Activated CD4-positive, alpha-beta T cell treated with anti-CD3 and anti-CD28 coated beads, Interleukin-2, amount 50 U/mL, for 4 hours (primary cell): ENCODE data around the gene MEF2D.

Experiments
- DNase-seq, 2 experiments: peaks; one replicate each; pipeline ENCODE4 v3.0.0-alpha.2; 2020

MEF2D gene

DNA sequence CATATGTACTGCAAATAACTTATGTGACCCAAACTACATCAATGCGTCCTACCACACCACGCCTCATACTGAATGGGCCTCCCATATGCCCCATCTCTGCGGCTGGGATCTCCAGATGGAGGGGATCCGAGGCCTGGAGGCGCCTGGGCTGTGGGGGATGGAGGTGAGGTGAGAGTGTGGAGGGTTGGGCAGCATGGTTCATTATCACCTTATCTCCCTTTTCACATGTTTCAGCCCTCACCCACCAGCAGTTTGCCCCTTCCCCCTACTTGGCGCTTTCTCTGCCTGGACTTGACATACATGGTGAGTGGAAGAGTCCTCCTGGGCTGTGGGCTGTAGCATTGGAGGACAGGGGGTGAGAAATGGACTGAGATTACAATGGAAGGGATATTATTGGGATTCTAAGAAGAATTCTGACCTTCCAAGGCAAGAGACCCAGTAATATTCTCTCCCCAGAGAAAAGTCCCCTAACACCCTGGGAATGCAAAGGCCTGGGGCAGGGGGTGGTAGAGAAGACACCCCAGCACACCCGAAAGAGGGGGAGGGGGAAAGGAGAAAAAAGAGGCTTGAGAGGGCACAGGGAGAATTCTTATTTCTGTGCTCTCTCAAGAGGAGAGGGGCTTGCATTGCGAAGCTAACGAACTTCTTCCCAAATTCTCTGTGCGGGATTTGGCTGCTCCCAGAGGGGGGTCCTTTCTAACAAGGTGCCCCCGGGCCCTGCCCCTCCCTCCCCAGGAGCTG lies 61.4 kb downstream of the MEF2D start:
- no peak for DNase-seq

DNA sequence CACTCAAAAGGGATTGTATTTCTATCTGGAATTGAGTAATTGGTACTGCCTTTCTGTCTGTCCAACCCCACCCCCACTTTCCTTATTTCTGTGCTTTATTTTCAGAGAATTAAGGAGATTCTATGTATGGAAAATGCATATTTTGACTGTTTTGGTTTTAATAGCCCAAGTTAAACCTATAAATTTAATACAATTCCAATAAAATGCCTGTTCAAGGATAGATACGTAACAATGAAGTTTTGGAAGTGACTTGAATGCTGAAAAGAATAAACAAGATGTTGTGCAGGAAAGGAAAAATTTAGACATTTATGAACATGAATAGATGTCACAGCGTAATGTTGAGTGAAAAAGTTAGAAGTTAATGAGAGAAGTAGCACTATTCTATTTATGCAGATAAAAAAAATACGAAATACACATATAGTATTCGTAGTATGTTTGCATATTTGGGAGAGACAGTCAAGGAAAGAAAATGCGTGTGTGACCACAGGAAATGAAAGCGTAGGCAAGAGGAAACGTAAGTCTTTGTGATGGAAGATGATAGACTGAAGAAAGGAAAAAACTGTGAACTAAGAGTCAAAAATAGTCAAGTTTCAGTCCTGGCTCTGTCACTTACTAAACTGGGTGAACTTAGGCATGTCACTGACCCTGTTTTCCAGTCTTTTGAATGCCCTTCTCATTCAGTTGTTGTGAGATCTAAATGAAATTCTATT lies 62.1 kb downstream of the MEF2D start:
- DNase-seq, result no peak

DNA sequence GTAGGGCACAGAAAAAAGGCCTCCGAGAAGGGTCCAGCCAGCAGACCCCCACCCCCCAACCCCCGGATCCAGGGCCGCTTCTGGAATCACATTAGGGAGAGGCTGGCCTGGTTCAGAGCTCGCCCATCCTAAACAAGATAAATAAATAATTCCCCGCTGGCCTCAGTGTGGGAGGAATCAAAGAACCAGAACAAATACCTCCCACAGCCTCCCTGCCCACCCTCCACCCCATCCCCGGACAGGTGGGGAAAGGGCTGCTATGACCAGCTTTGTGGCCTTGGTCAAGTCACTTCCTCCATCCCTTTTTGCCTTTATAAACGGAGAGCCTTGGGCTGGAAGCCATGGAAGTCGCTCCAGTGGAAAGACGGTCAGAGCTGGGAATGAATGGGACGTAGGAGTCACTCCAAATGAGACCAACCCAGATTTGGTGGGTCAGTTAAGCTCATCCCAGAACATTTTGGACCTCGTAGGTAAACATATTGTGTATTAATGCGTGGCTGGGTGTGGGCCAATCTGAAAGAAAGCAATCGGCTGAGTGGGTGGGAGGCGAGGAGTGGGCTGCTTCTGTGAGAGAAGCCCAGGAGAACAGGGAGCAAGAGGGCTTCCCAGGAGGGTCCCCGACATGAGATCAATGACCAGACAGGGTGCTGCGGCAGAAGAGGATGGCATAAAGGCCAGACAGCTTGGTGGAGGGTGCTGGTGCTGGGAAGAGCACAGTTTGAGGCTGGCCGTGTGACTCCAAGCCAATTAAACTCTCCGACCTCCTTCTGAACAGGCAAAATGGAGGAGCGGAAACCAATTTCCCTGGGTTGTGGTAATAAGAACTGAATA lies 63.3 kb downstream of the MEF2D start:
- DNase-seq, result no peak

DNA sequence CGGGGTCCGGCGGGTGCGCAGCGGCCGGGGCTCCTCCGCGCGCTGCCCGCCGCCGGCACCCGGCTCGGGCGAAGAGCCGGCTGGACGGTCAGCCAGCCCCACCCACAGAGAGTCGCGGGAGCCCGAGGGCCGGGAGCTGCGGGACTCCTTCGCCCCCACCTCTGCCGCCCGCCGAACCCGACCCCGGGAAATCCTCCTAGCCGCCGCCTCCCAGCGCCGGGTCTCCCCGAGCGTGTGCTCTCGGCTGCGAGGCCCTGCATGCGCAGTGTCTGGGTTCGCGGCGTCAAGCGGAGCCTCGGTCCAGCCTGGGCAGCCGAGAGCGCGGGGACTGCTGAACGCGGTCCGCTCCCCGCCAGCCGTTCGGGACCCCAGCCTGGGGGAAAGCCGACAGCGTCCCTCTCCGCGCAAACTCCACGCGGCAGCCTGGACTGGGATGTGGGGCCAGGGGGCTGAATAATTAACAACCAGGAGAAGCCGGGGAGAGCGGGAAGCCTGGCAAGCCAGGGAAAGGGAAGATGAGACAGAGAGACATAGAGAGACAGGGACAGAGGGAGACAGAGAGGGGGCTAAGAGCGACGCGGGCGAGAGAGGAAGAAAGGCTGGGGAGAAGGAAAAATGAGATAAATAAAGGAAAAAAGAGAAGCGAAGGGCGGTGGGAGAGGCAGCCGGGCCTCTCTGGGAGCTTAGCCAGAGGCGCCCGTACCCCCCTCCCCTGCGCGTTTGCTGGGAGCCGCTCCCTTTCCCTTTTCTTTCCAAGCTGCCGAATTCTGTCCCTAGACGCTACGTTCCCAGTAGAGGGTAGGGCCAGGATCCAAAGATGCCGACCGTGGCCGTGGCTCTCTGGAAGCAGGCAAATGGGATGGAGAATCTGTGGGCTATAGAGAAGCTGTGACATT lies 64.2 kb downstream of the MEF2D start:
- DNase-seq, result no peak

DNA sequence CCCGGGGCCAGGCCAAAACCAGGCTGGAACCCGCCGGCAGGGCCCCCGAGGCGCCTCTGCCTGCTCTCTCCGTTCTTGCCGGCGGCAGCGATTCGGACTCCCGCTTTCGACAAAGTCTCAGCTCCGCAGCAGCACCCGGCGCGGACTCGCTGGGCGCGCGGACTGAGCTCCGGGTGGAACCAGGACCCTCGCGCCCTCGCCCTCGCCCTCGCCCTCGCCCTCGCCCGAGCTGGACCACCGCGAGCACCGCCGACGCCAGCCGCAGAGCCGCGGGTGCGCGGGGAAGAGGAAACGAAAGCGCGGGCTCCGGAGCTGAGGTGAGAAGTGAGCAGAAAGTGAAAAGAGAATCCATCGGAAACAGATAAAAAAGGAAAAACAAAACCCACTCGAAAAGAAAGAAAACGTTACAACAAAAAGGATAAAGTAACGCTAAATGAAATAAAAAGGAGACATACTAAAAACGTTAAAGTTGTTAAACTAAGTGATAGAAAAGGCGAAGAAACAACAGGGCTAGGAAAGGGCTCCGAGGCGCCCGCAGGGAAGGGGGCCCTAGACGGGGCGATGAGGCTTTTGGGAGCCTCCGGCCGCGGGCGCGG lies 64.9 kb downstream of the MEF2D start:
- DNase-seq, result no peak

DNA sequence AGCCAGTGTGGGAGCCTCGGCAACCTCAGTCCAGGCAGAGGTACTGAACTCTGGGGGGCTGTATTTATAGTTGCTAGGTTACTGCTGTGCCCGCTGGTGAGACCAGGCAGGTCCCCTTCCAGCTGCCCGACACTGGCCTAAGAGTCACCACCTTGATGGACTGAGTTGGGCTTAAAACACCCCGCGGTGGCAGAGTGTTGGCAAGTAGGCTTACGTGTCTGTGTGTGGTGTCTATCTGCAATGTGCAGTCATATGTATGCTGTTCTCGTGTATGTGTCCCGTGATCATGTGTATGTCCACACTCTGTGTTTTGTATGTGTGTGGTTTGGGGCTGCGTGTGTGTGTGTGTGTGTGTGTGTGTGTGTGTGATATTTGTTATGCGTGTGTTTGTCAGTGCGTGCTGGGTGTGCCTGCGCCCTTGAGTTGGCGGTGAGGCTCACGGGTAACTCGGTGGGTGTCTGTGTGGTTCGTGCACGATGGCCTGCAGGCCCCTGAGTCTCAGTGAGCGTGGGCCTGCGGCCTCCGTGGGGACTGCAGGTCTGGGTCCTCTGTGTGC lies 65.5 kb downstream of the MEF2D start:
- DNase-seq, result no peak

DNA sequence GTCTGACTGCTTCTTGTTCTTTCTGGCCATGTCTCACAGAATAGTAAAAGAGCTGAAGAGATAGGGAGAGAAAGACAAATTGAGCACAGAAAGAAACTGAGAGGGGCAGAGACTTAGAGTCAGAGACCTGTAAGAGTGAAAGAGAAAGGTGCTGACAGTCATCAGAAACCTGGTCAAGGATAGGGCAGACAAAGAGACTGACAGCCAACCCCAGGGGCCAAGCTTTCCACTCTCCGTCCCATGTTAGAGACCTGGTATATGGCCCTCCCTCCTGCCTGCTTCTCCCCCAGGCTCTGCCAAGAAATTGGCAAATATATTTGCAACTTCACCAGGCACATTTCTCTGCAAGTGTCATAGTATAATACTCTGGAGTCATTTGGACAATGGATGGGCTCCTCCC lies 67.0 kb downstream of the MEF2D start:
- DNase-seq, result no peak

DNA sequence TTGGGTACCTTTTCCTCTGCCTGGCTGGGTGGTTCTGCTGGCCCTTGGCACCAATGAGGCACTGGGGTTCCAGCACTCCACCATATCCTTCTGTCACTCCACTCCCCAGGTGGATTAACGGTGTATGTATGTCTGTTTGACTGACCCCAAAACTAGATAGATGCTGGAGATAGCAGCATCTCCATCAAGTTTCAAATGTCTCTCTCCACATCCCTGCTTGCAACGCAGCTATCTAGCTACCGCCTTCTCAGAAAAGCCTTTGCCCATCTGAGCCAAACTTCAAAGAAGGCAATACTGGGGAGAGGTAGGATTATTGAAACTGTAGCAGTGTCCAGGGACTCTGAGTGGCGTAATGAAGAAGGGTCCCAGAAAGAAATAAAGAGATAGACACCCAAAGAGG lies 67.5 kb downstream of the MEF2D start:
- no peak for DNase-seq

DNA sequence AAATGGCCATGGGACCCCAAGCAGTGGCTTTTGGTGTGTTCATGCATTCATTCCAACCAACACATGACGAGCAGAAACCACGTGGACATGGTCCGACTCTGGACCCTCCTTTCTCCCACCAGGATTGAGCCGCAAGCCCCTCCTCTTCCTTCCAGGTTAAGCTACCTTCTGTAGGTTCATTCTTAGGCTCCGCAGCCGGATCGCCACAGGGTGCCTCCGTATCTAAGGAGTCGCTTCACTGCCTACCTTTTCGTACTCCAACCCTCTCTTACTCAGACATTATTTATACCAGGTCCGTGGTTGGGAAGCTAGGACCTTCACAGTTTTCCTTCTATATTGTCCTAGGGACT lies 67.9 kb downstream of the MEF2D start:
- DNase-seq, result no peak

DNA sequence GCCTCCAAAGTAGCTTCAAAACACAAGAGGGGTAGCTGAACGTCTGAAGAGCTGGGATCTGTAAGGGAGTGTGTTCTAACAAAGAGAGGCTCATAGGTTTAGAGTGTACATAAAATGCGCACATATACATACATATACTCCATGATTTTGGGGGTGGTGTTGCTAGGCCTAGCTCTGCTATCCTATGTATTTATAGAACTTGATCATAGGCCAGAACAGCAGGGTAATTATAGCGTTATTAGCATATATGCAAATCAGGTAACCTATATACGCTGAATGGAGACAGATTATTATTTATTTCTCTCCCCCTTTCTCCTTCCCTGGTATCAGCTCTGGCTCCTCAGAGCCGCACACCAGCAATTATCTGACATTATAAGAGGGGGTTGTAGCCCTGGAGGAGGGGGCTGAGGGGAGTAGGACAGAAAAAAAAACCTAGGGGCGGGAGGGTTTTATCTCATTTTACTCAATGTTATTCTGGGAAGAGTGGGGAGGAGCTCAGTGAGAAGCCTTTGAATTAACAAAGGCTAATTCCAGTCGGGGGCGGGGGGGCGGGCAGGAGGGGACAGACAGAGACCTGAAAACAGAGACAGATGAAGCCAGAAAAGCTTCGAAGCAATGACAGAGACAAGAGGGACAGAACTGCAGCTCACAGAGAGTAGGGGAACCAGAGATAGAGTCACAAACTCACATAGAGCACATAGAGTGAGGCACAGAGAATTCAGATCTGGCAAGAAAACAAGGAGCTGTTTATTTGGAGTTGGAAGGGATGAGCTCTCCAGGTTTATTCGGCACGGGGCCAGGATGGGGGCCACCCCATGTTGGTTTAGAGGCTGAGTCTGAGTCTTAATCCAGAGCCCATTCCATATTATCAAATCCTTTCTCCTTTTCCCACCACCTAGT lies 68.6 kb downstream of the MEF2D start:
- no peak for DNase-seq

DNA sequence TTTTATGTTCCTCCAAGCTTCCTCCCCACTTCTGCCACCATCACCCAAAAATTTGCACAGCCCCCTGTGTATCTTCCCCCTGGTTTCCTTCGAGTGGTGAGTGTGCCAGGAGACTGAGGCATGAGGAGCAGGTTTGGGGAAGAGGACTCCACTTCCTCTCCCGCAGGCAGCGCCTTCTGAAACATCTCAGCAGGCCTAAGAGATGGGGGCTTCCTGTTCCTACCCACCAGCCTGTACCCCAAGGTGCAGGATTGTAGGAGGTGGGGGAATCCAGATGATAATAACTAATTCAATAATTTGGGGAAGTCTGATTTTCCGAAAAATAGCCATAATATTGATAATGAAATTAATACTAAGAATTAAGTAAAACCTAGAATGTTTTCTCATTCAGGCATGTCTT lies 69.2 kb downstream of the MEF2D start:
- DNase-seq, result no peak

DNA sequence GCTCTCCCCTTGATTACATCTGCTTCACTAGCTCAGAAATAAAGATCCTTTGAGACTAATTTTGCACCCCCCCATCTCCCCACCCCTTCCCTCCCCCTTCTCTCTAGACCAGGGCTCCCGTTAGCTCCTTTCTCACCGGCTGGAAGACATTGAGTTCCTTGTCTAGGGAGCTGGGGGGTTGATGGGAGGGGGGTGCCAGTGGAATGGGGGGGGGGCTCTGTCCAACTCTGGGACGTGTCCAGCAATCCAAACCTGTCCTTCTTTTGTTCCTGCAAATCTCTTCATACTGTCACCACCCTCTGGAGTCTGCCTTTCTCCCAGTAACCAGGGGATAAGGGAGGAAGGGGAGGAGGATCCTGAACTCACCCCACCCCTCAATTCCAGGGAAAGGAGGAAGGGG lies 69.7 kb downstream of the MEF2D start:
- DNase-seq, result no peak

DNA sequence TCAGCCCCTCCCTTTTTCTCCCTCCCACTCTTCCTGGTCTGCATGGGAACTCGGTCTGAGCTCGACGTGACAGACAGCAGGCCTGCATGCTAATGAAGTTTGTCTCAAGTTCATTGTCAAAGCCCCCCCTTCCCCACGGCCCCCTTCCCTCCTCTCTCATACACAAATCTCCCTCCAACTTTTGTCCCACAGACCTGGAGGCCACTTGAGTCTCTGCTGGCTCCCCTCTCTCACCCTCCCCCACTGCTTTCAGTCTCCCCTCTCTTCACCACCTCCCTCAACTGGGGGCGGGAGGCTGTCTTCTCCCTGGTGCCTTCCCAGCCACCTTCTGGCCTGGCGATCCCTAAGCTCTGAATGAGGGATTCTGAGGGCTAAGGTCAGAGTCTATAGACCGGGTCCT lies 70.3 kb downstream of the MEF2D start:
- DNase-seq, result no peak

DNA sequence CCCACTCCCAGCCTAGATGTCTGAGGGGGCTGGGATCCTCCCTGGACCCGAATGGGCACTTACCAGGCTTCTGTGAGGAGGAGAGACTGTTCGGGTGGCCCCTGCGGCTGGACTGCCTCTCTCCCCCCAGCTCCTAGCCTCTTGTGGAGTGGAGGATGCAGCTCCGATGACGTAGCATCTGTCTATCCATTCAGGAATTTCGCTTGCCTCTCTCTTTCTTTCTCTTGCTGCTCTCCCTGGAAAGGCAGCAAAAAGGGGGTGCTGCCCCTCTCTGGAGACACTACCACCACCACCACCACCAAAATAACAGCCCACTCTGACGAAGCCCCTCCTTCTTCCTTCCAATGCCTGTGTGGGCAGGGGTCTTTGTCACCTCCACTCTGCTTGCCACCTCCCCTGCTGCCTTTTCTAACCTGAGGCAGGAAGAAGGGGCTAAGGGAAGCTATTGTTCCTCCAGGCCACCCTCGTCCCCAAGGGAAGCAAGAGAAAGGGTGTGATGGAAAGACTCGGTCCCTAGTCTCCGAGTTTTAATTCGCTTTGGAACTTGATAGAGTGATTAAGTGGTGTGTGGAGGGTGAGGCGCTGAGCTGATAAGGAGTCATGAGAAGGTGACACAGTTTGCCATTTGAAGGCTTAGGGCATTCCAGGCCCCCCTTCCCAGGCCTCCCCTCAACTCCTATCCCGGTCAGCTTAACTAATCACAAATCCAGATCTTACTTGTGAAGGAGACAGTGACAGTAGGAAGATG lies 71.1 kb downstream of the MEF2D start:
- DNase-seq, result no peak

DNA sequence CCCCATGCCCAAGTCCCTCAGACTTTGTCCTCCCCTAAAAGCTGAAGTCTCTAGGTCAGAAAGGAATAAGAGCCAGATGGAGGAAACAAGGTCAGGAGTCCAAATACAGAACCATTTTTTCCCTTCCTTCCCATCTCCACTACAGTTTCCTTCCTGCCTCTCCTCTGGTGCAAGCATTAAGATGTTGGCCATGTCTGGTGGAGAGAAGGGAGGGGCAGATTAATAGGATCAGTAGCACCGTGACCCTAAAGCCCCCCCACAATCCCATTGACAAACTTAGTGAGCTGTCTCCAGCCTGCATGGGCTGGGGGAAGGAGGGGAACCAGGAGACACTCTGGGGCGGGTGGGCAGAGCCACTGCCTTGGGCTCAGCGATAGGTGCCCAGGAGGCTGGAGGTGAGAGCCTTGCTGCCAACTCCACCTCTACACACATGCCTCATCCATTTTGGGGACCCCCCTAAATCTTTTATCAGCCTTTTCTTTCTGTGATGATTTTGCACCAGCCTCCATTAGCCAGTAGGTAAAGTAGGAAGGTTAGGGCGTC lies 71.8 kb downstream of the MEF2D start:
- DNase-seq, result no peak

DNA sequence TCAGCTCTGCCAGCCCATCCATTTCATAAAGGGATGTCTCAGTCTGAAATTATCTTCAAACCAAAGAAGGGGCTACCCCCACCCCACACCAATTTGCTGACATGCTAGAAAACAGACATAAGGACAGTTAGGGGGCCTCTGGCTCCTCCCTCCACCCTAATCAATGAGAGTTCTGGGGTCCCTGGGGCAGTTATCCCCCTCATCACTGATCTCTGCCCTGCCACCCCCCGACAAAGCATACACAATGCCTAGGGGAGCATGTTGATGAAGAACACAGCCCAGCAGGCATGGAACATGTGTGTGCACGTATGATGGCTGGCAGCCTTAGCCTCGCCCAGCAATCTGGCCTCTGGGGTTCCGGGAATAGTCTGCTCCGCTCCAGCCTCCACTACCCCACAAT lies 72.6 kb downstream of the MEF2D start:
- DNase-seq, result no peak

DNA sequence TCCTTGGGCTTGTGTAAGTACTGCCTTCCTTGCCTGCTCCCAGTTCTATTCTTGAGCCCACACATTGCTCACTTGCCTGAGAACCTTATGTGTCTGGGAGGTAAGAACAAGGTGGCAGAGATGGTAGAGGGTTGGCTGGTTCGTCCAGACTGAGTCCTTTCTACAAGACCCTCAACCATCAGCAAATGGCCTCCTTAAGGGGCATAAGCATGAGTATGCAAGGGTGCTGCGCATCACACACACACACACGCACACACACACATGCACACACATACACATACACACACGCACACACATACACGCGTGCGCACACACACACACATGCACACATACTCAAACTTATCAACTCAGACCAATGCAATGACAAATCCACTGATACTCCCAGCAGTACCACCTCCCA lies 74.6 kb downstream of the MEF2D start:
- DNase-seq, result no peak

DNA sequence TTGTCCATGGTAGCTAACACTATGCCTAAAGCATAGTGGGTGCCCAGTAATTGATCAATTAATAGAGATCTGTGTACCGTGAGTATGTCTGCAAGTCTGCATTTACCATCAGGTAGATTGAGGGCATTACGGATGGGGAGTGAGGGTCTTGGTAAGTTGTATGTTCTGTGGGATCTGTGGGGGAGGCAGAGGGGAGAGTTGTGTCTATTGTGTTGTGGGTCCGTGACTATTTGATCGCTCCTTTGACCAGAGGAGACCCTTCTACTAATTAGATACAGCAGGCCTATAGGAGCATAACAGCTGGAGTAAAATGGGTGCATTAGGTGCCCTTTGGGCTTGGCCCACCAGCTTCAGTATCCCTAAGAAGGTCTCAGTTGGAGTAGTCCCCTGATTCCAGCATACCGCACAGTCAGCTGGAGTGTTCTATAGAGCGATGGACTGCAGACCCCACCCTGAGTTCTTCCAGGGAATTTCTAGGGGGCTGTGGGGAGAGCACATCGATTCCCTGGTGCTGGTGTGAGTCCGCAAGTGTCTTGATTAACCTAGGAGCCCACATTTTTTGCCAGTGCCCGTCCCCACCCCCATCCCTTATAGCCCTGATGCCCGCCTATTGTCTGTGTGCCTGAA lies 75.7 kb downstream of the MEF2D start:
- DNase-seq, result no peak
